SKM-1 (cell line): ENCODE results near the gene LHFPL2.

Source experiments
- DNase-seq: peaks from one replicate; lab custom pipeline; 2025; ENCODE audit not compliant: unreplicated experiment; lab: John Stamatoyannopoulos, UW

The LHFPL2 gene

GRCh38 chr5:78642701-78643100 lies 5.9 kb downstream of the LHFPL2 start:
- DNase-seq = no peak

GRCh38 chr5:78640662-78641474 lies 7.7 kb downstream of the LHFPL2 start:
- no peak for DNase-seq

GRCh38 chr5:78639791-78640190 lies 8.8 kb downstream of the LHFPL2 start:
- no peak for DNase-seq

GRCh38 chr5:78638973-78639669 lies 9.5 kb downstream of the LHFPL2 start:
- DNase-seq = no peak

GRCh38 chr5:78638423-78638822 lies 10.1 kb downstream of the LHFPL2 start:
- DNase-seq = no peak

GRCh38 chr5:78637468-78637867 lies 11.1 kb downstream of the LHFPL2 start:
- DNase-seq = no peak

- no peak for DNase-seq
Observed at GRCh38 chr5:78636682-78637081, 11.9 kb downstream of the LHFPL2 start.

GRCh38 chr5:78634634-78635033 lies 13.9 kb downstream of the LHFPL2 start:
- DNase-seq = no peak

GRCh38 chr5:78634229-78634628 lies 14.3 kb downstream of the LHFPL2 start:
- no peak for DNase-seq

- no peak for DNase-seq
Observed at GRCh38 chr5:78633700-78634099, 14.9 kb downstream of the LHFPL2 start.

- no peak for DNase-seq
Observed at GRCh38 chr5:78632467-78632866, 16.1 kb downstream of the LHFPL2 start.

- DNase-seq = no peak
Observed at GRCh38 chr5:78631931-78632330, 16.6 kb downstream of the LHFPL2 start.

GRCh38 chr5:78630047-78630446 lies 18.5 kb downstream of the LHFPL2 start:
- DNase-seq = no peak

GRCh38 chr5:78629624-78630023 lies 18.9 kb downstream of the LHFPL2 start:
- DNase-seq = no peak

- DNase-seq = no peak
Observed at GRCh38 chr5:78628270-78628992, 20.1 kb downstream of the LHFPL2 start.

- DNase-seq = no peak
Observed at GRCh38 chr5:78627766-78628165, 20.8 kb downstream of the LHFPL2 start.

- no peak for DNase-seq
Observed at GRCh38 chr5:78627175-78627574, 21.4 kb downstream of the LHFPL2 start.

GRCh38 chr5:78626009-78626571 lies 22.5 kb downstream of the LHFPL2 start:
- DNase-seq = no peak

- DNase-seq = no peak
Observed at GRCh38 chr5:78624992-78625391, 23.6 kb downstream of the LHFPL2 start.

GRCh38 chr5:78624011-78624541 lies 24.5 kb downstream of the LHFPL2 start:
- no peak for DNase-seq

- no peak for DNase-seq
Observed at GRCh38 chr5:78622302-78622971, 26.1 kb downstream of the LHFPL2 start.
